Measurements from ENCODE around the gene GRXCR1. TPM values are rescaled to one million over a fixed set of nuclear protein-coding genes. Genes with fewer than 3 reads are reported as not detected.

GRXCR1 gene
- total and polyA plus RNA-seq, 2 of the 4 experiments (the other 2 are of a cell fraction) = not detected

GRCh38 chr4:42843694-42844093 is 48.8 kb upstream of the GRXCR1 start:
- ChIA-PET POLR2A (ENCODE audit: unreplicated experiment) (no interaction called here), CTCF (no interaction called here)
- Histone ChIP-seq H2BK120ac (ENCODE audit: low read depth, low read length) (no peak overlapping the region), H3K9me1 (ENCODE audit: insufficient read depth, low read length) (no peaks in the 10 kb centered on the region), H3K9me3 (ENCODE audit: control insufficient read depth, insufficient read depth, low read length) (peaks cover 2% of the 10 kb centered on the region; the same call in 1 of the 2 replicates), H3K4ac (ENCODE audit: low read depth, low read length) (no peak overlapping the region), H3K14ac (replicated peaks; ENCODE audit: low read depth, low read length) (no peak overlapping the region), H3K27ac (ENCODE audit: insufficient read depth, low read length) (no peak overlapping the region), H3K23ac (ENCODE audit: low read depth, low read length) (no peak overlapping the region), H2AK9ac (replicated peaks; ENCODE audit: low read depth, low read length, poor library complexity) (no peak overlapping the region), H3K4me2 (ENCODE audit: low read depth, low read length) (no peak overlapping the region), H4K5ac (ENCODE audit: low read depth, low read length) (no peak overlapping the region), H2BK5ac (ENCODE audit: low read depth, low read length, poor library complexity, severe bottlenecking) (no peak overlapping the region), H2AFZ (replicated peaks; ENCODE audit: low read length, poor library complexity) (no peak overlapping the region), H3K27me3 (ENCODE audit: control insufficient read depth, insufficient read depth, low read length) (no peaks in the 10 kb centered on the region), H4K91ac (ENCODE audit: insufficient read depth, low read depth, low read length) (no peak overlapping the region), H3K18ac (ENCODE audit: low read depth, low read length) (no peak overlapping the region), H2AK5ac (ENCODE audit: low read depth, low read length) (no peak overlapping the region), H2BK15ac (ENCODE audit: low read depth, low read length) (no peak overlapping the region), H4K20me1 (ENCODE audit: insufficient read depth, low read length) (no peaks in the 10 kb centered on the region), H4K8ac (ENCODE audit: low read depth in 2 of 2, low read length in 2 of 2) (no peak overlapping the region), H3K4me3 (ENCODE audit: insufficient read depth, low read depth, low read length) (no peak overlapping the region), H3K4me1 (ENCODE audit: control insufficient read depth, insufficient read depth, low read length) (no peaks in the 10 kb centered on the region), H3K36me3 (ENCODE audit: control insufficient read depth, insufficient read depth, low read length) (no peaks in the 10 kb centered on the region), H3K79me1 (ENCODE audit: low read depth in 1 of 2, low read length in 2 of 2) (no peaks in the 10 kb centered on the region), H3K9ac (ENCODE audit: low read depth, low read length) (no peak overlapping the region), H2BK20ac (ENCODE audit: low read depth, low read length) (no peak overlapping the region), H3K56ac (ENCODE audit: extremely low read depth, insufficient read depth, low read length) (no peak overlapping the region)
- ATAC-seq (ENCODE audit: low read depth) (no peak), DNase-seq (no peak)
- dilution Hi-C loops (cut with HindIII; ENCODE audit: low sequenced_read_pairs, unreplicated experiment) (no loop called here), in situ Hi-C loops (cut with MboI; ENCODE audit: low sequenced_read_pairs) (no loop called here), intact Hi-C loops (cut with micrococcal nuclease) (no loop called here)
- no CpG with 5 or more reads among the region's 2 CpGs for WGBS, 2 experiments (ENCODE audit: extremely low coverage in 2 of 2, insufficient read length in 1 of 2)
- BruUV-seq (replicated peaks) = no TSS peak
- TF ChIP-seq FOS (IDR thresholded peaks at IDR 0.05; ENCODE audit: low read depth, low read length) (no peak), CHD1 (IDR thresholded peaks at IDR 0.05; ENCODE audit: low read depth, low read length) (no peak), MXI1 (IDR thresholded peaks at IDR 0.05; ENCODE audit: borderline replicate concordance, low read depth, low read length) (no peak), NFE2L2 (IDR thresholded peaks at IDR 0.05; ENCODE audit: low read depth, low read length) (no peak), MAZ (IDR thresholded peaks at IDR 0.05; ENCODE audit: borderline replicate concordance, low read depth, low read length) (no peak), MAFK (IDR thresholded peaks at IDR 0.05; ENCODE audit: low read depth, low read length) (no peak), BHLHE40 (IDR thresholded peaks at IDR 0.05; ENCODE audit: low read depth, low read length) (no peak), ELK1 (IDR thresholded peaks at IDR 0.05; ENCODE audit: borderline replicate concordance, low read depth, low read length) (no peak), RCOR1 (IDR thresholded peaks at IDR 0.05; ENCODE audit: insufficient replicate concordance, low read length) (no peak), RFX5 (IDR thresholded peaks at IDR 0.05; ENCODE audit: low read depth, low read length) (no peak), SMC3 (IDR thresholded peaks at IDR 0.05; ENCODE audit: low read depth, low read length) (no peak), CEBPB (IDR thresholded peaks at IDR 0.05; ENCODE audit: low read depth, low read length) (no peak), USF2 (IDR thresholded peaks at IDR 0.05; ENCODE audit: low read depth, low read length) (no peak), RAD21 (IDR thresholded peaks at IDR 0.05; ENCODE audit: low read length) (no peak)
- TF ChIP-seq, protein P1, sequence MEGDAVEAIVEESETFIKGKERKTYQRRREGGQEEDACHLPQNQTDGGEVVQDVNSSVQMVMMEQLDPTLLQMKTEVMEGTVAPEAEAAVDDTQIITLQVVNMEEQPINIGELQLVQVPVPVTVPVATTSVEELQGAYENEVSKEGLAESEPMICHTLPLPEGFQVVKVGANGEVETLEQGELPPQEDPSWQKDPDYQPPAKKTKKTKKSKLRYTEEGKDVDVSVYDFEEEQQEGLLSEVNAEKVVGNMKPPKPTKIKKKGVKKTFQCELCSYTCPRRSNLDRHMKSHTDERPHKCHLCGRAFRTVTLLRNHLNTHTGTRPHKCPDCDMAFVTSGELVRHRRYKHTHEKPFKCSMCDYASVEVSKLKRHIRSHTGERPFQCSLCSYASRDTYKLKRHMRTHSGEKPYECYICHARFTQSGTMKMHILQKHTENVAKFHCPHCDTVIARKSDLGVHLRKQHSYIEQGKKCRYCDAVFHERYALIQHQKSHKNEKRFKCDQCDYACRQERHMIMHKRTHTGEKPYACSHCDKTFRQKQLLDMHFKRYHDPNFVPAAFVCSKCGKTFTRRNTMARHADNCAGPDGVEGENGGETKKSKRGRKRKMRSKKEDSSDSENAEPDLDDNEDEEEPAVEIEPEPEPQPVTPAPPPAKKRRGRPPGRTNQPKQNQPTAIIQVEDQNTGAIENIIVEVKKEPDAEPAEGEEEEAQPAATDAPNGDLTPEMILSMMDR (conservative IDR thresholded peaks at IDR 0.05; ENCODE audit: low read depth, low read length) = no peak

All from IMR-90 (cell line).